ENCODE data around the gene ABHD11.
"Not testable (repeated sequence)": the region's sequence is repeated elsewhere in the genome, so short reads cannot be mapped to it uniquely, and the experiment has no call there.

ABHD11 gene

DNA sequence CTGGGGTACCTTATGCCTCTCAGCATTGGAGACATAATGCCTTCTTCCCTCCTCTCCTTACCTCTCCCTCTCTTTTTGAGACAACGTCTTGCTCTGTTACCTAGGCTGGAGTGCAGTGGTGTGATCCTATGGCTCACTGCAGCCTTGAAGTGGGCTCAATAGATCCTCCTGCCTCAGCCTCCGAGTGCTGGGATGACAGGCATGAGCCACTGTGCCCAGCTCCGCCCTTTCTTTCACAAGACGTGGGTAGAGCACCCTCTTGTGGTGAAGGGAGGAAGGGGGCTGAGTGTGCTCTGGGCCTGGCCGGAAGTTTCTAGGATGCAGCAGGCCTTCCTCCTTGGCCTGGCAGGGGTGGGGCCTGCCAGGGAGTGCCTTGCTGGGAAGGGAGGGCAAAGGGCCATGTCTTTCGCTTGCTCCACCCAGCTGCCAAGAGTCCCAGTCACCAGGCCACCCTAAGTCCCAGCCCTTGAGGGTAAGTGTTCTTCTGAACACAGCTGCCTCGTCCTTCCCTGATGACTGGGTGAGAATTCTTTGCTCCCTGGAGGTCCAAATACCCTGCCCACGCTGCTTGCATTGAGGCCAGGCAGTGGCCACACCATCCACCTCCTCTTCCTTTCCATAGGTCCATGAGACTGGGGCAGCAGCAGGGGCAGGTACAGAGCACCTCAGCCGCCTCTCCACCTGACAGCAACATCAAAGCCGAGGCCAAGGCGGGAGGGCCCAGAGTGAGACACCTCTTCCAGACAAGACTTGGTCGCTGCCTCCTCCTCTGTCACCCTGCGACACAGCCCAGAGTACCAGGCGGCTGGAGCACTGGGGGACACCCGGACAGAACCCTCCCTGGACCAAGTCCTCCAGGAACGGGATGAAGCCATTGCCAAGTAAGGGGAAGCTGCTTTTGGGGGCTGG lies 3.7 kb downstream of the ABHD11 start:
- Histone ChIP-seq H3K4me3 (ENCODE audit: low read depth in 1 of 2, low read length in 2 of 2) (peak overlapping the region; percentile 54 to 60), H3K9ac (ENCODE audit: low read depth in 1 of 2, low read length in 2 of 2) (peak overlapping the region; percentile 67 to 68), H3K27ac (ENCODE audit: low read depth, low read length) (peak overlapping the region; percentile 93), H3K9me3 (ENCODE audit: control insufficient read depth in 1 of 2, low read length in 2 of 2) (no peaks in the 10 kb centered on the region), H3K4me1 (ENCODE audit: control insufficient read depth in 1 of 2, insufficient read depth in 2 of 2, low read length in 2 of 2) (peaks cover 28 to 35% of the 10 kb centered on the region in 2 donors), H3K27me3 (ENCODE audit: control insufficient read depth in 1 of 2, insufficient read depth in 2 of 2, low read length in 2 of 2) (no peaks in the 10 kb centered on the region), H3K36me3 (ENCODE audit: control insufficient read depth in 1 of 2, insufficient read depth in 2 of 2, low read length in 2 of 2) (peaks cover 9 to 18% of the 10 kb centered on the region in 2 donors)

GRCh38 chr7:73732397-73732796 lies 6.2 kb downstream of the ABHD11 start:
- Histone ChIP-seq H3K27ac (ENCODE audit: low read depth, low read length) (no peak overlapping the region), H3K27me3 (ENCODE audit: control insufficient read depth in 1 of 2, insufficient read depth in 2 of 2, low read length in 2 of 2) (no peaks in the 10 kb centered on the region), H3K36me3 (ENCODE audit: control insufficient read depth in 1 of 2, insufficient read depth in 2 of 2, low read length in 2 of 2) (peaks cover 9 to 16% of the 10 kb centered on the region in 2 donors), H3K9me3 (ENCODE audit: control insufficient read depth in 1 of 2, low read length in 2 of 2) (no peaks in the 10 kb centered on the region), H3K4me1 (ENCODE audit: control insufficient read depth in 1 of 2, insufficient read depth in 2 of 2, low read length in 2 of 2) (peaks cover 22 to 24% of the 10 kb centered on the region in 2 donors), H3K9ac (ENCODE audit: low read depth in 1 of 2, low read length in 2 of 2) (no peak overlapping the region), H3K4me3 (ENCODE audit: low read depth in 1 of 2, low read length in 2 of 2) (no peak overlapping the region)

DNA sequence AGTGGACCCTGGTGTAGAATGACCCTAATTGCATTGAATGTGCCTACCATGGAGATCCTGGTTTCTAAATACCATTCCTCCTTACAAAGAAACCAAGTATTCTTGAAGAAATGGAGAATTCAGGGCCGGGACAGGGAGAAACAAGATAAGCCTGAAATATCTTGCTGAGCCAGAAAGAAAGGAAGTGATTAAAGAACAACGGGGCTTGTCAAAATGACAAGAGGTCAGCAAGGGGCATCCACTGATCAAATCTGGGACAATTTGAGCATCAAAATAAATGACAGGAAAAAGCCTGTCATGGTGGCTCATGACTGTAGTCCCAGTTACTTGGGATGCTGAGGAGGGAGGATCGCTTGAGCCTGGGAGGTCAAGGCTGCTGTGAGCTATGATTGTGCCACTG lies 8.1 kb downstream of the ABHD11 start:
- Histone ChIP-seq H3K27me3 (ENCODE audit: control insufficient read depth in 1 of 2, insufficient read depth in 2 of 2, low read length in 2 of 2) (no peaks in the 10 kb centered on the region), H3K9me3 (ENCODE audit: control insufficient read depth in 1 of 2, low read length in 2 of 2) (no peaks in the 10 kb centered on the region), H3K27ac (ENCODE audit: low read depth, low read length) (no peak overlapping the region), H3K9ac (ENCODE audit: low read depth in 1 of 2, low read length in 2 of 2) (no peak overlapping the region), H3K36me3 (ENCODE audit: control insufficient read depth in 1 of 2, insufficient read depth in 2 of 2, low read length in 2 of 2) (no peaks in the 10 kb centered on the region), H3K4me1 (ENCODE audit: control insufficient read depth in 1 of 2, insufficient read depth in 2 of 2, low read length in 2 of 2) (peaks cover 7 to 9% of the 10 kb centered on the region in 2 donors), H3K4me3 (ENCODE audit: low read depth in 1 of 2, low read length in 2 of 2) (no peak overlapping the region)

DNA sequence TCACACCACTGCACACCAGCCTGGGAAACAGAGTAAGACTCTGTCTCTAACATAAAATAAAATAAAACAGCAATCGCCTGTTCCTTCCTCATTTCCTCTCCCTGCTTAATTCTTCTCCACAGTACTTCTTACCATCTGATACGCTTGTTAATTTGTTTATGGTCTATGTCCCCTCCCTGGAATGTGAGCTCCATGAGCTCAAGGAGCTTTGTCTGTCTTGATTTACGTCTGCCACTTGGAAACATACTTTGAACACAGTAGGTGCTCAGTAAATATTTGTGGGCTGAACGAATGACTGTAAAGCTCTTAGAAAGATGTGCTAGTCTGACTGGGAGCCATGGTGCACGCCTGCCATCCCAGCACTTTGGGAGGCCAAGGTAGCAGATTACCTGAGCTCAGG lies 10.1 kb downstream of the ABHD11 start:
- Histone ChIP-seq H3K4me3 (ENCODE audit: low read depth in 1 of 2, low read length in 2 of 2) (no peak overlapping the region), H3K9ac (ENCODE audit: low read depth in 1 of 2, low read length in 2 of 2) (no peak overlapping the region), H3K36me3 (ENCODE audit: control insufficient read depth in 1 of 2, insufficient read depth in 2 of 2, low read length in 2 of 2) (no peaks in the 10 kb centered on the region), H3K27me3 (ENCODE audit: control insufficient read depth in 1 of 2, insufficient read depth in 2 of 2, low read length in 2 of 2) (no peaks in the 10 kb centered on the region), H3K9me3 (ENCODE audit: control insufficient read depth in 1 of 2, low read length in 2 of 2) (no peaks in the 10 kb centered on the region), H3K27ac (ENCODE audit: low read depth, low read length) (no peak overlapping the region), H3K4me1 (ENCODE audit: control insufficient read depth in 1 of 2, insufficient read depth in 2 of 2, low read length in 2 of 2) (no peaks in the 10 kb centered on the region)

DNA sequence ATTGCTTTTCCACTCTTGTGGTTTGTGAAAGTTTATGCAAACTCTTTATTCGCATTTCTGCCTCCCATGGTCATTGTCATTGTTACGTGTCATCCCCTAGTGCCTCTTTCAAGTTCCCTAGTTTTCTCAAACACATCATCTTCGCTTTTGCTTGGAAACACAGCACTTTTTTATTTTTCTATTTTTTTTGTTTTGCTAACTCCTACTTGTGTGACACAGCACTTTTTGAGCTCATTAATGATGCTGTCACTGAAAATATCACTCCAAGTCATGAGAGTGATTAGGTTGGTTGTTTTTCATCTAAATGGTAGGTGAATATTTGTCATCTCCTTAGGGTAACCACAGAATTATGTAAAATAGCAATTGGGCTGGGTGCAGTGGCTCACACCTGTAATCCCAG lies 10.7 kb downstream of the ABHD11 start:
- no peaks in the 10 kb centered on the region for H3K9me3 ChIP-seq (ENCODE audit: control insufficient read depth in 1 of 2, low read length in 2 of 2)
- no peaks in the 10 kb centered on the region for H3K4me1 ChIP-seq (ENCODE audit: control insufficient read depth in 1 of 2, insufficient read depth in 2 of 2, low read length in 2 of 2)
- no peak overlapping the region for H3K9ac ChIP-seq (ENCODE audit: low read depth in 1 of 2, low read length in 2 of 2)
- no peaks in the 10 kb centered on the region for H3K36me3 ChIP-seq (ENCODE audit: control insufficient read depth in 1 of 2, insufficient read depth in 2 of 2, low read length in 2 of 2)
- no peak overlapping the region for H3K27ac ChIP-seq (ENCODE audit: low read depth, low read length)
- no peaks in the 10 kb centered on the region for H3K27me3 ChIP-seq (ENCODE audit: control insufficient read depth in 1 of 2, insufficient read depth in 2 of 2, low read length in 2 of 2)
- no peak overlapping the region for H3K4me3 ChIP-seq (ENCODE audit: low read depth in 1 of 2, low read length in 2 of 2)

- Histone ChIP-seq H3K27ac (ENCODE audit: low read depth, low read length) (no peak overlapping the region), H3K9ac (ENCODE audit: low read depth in 1 of 2, low read length in 2 of 2) (no peak overlapping the region), H3K27me3 (ENCODE audit: control insufficient read depth in 1 of 2, insufficient read depth in 2 of 2, low read length in 2 of 2) (no peaks in the 10 kb centered on the region), H3K4me3 (ENCODE audit: low read depth in 1 of 2, low read length in 2 of 2) (no peak overlapping the region), H3K9me3 (ENCODE audit: control insufficient read depth in 1 of 2, low read length in 2 of 2) (no peaks in the 10 kb centered on the region), H3K4me1 (ENCODE audit: control insufficient read depth in 1 of 2, insufficient read depth in 2 of 2, low read length in 2 of 2) (no peaks in the 10 kb centered on the region), H3K36me3 (ENCODE audit: control insufficient read depth in 1 of 2, insufficient read depth in 2 of 2, low read length in 2 of 2) (no peaks in the 10 kb centered on the region)
Observed at GRCh38 chr7:73726083-73726466, 12.5 kb downstream of the ABHD11 start.

- Histone ChIP-seq H3K9me3 (ENCODE audit: control insufficient read depth in 1 of 2, low read length in 2 of 2) (no peaks in the 10 kb centered on the region), H3K27me3 (ENCODE audit: control insufficient read depth in 1 of 2, insufficient read depth in 2 of 2, low read length in 2 of 2) (no peaks in the 10 kb centered on the region), H3K27ac (ENCODE audit: low read depth, low read length) (no peak overlapping the region), H3K36me3 (ENCODE audit: control insufficient read depth in 1 of 2, insufficient read depth in 2 of 2, low read length in 2 of 2) (no peaks in the 10 kb centered on the region), H3K9ac (ENCODE audit: low read depth in 1 of 2, low read length in 2 of 2) (no peak overlapping the region), H3K4me3 (ENCODE audit: low read depth in 1 of 2, low read length in 2 of 2) (no peak overlapping the region), H3K4me1 (ENCODE audit: control insufficient read depth in 1 of 2, insufficient read depth in 2 of 2, low read length in 2 of 2) (peaks cover 1 to 6% of the 10 kb centered on the region in 2 donors)
Observed at GRCh38 chr7:73723813-73724212, 14.8 kb downstream of the ABHD11 start.

GRCh38 chr7:73722785-73723184 lies 15.8 kb downstream of the ABHD11 start:
- H3K27me3 ChIP-seq (ENCODE audit: control insufficient read depth in 1 of 2, insufficient read depth in 2 of 2, low read length in 2 of 2): peaks cover 0 to 3% of the 10 kb centered on the region in 2 donors

GRCh38 chr7:73722182-73722581 lies 16.4 kb downstream of the ABHD11 start:
- H3K36me3 ChIP-seq (ENCODE audit: control insufficient read depth in 1 of 2, insufficient read depth in 2 of 2, low read length in 2 of 2); H3K27ac ChIP-seq (ENCODE audit: low read depth, low read length); H3K4me3 ChIP-seq (ENCODE audit: low read depth in 1 of 2, low read length in 2 of 2); H3K9me3 ChIP-seq (ENCODE audit: control insufficient read depth in 1 of 2, low read length in 2 of 2); H3K9ac ChIP-seq (ENCODE audit: low read depth in 1 of 2, low read length in 2 of 2); H3K27me3 ChIP-seq (ENCODE audit: control insufficient read depth in 1 of 2, insufficient read depth in 2 of 2, low read length in 2 of 2): not testable (repeated sequence)
- peaks cover 8 to 19% of the 10 kb centered on the region in 2 donors for H3K4me1 ChIP-seq (ENCODE audit: control insufficient read depth in 1 of 2, insufficient read depth in 2 of 2, low read length in 2 of 2)

More at GRCh38 chr7:73722785-73723184, 15.8 kb downstream of the ABHD11 start:
- Histone ChIP-seq H3K36me3 (ENCODE audit: control insufficient read depth in 1 of 2, insufficient read depth in 2 of 2, low read length in 2 of 2) (no peaks in the 10 kb centered on the region), H3K9me3 (ENCODE audit: control insufficient read depth in 1 of 2, low read length in 2 of 2) (no peaks in the 10 kb centered on the region), H3K9ac (ENCODE audit: low read depth in 1 of 2, low read length in 2 of 2) (no peak overlapping the region), H3K4me3 (ENCODE audit: low read depth in 1 of 2, low read length in 2 of 2) (no peak overlapping the region), H3K4me1 (ENCODE audit: control insufficient read depth in 1 of 2, insufficient read depth in 2 of 2, low read length in 2 of 2) (peaks cover 8 to 15% of the 10 kb centered on the region in 2 donors), H3K27ac (ENCODE audit: low read depth, low read length) (no peak overlapping the region)

GRCh38 chr7:73721377-73721817 lies 17.2 kb downstream of the ABHD11 start:
- H3K27ac ChIP-seq (ENCODE audit: low read depth, low read length): no peak overlapping the region
- H3K4me1 ChIP-seq (ENCODE audit: control insufficient read depth in 1 of 2, insufficient read depth in 2 of 2, low read length in 2 of 2): peaks cover 13 to 24% of the 10 kb centered on the region in 2 donors
- H3K36me3 ChIP-seq (ENCODE audit: control insufficient read depth in 1 of 2, insufficient read depth in 2 of 2, low read length in 2 of 2): no peaks in the 10 kb centered on the region
- H3K4me3 ChIP-seq (ENCODE audit: low read depth in 1 of 2, low read length in 2 of 2): no peak overlapping the region
- no peak overlapping the region for H3K9ac ChIP-seq (ENCODE audit: low read depth in 1 of 2, low read length in 2 of 2)
- no peaks in the 10 kb centered on the region for H3K9me3 ChIP-seq (ENCODE audit: control insufficient read depth in 1 of 2, low read length in 2 of 2)
- H3K27me3 ChIP-seq (ENCODE audit: control insufficient read depth in 1 of 2, insufficient read depth in 2 of 2, low read length in 2 of 2): peaks cover 0 to 3% of the 10 kb centered on the region in 2 donors

All from duodenal mucosa (tissue), 2 donors.